Panc1 (cell line): ENCODE data around the gene LHFPL3.

ENCODE experiments used
- CTCF ChIP-seq: fragments of 450-650 bp; IDR thresholded peaks from 2 replicates; pipeline ENCODE4 v1.5.1; 2017; ENCODE audit warnings: mild to moderate bottlenecking
- REST ChIP-seq, 2 experiments: IDR thresholded peaks; 2 replicates each; pipeline ENCODE4 v1.6.1; 2011 to 2012; ENCODE audit warnings: low read depth in 2 of 2, control low read depth in 1 of 2, low read length in 1 of 2, mild to moderate bottlenecking in 1 of 2, moderate library complexity in 1 of 2; ENCODE audit not compliant: insufficient read depth in 1 of 2

DNA sequence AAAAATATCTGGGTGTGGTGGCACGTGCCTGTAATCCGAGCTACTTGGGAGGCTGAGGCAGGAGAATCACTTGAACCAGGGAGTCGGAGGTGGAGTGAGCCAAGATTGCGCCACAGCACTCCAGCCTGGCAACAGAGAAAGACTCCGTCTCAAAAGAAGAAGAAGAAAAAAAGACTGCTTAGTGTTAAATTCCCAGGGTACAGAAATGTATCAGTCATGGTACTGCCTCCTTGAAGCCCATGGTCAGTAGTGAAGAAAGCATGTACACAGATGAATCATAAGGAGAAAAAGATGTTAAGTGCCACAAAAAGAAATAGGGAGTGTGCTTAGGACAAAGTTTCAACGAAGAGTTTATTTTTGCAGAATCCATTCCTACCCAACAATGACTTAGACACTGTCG lies 623.1 kb downstream of the LHFPL3 start:
- TF ChIP-seq CTCF (no peak), REST (IDR thresholded peaks at IDR 0.05; ENCODE audit: insufficient read depth in 1 of 2, low read depth in 2 of 2, low read length in 1 of 2) (no peak)
